Nephron (organoid): ENCODE results near the gene PGAM2.

Source experiments
- H3K27ac Mint-ChIP-seq, 3 experiments: 2 replicates each; pipeline ENCODE4 v1.8.0; 2020; ENCODE audit warnings: mixed read lengths in 3 of 3, mild to moderate bottlenecking in 2 of 3, moderate library complexity in 1 of 3
- H3K27me3 Mint-ChIP-seq: 2 replicates; pipeline ENCODE4 v1.8.0; 2021; ENCODE audit warnings: low read depth, mild to moderate bottlenecking, moderate library complexity, mixed read lengths
- H3K36me3 Mint-ChIP-seq: 2 replicates; pipeline ENCODE4 v1.8.0; 2020; ENCODE audit warnings: low read depth, mixed read lengths
- H3K4me1 Mint-ChIP-seq: 2 replicates; pipeline ENCODE4 v1.8.0; 2020; ENCODE audit warnings: mixed read lengths
- H3K4me3 Mint-ChIP-seq, 3 experiments: 2 replicates each; pipeline ENCODE4 v1.8.0; 2020; ENCODE audit warnings: mild to moderate bottlenecking in 3 of 3, mixed read lengths in 3 of 3, moderate library complexity in 2 of 3
- H3K9me3 Mint-ChIP-seq: 2 replicates; pipeline ENCODE4 v1.8.0; 2020; ENCODE audit warnings: mixed read lengths
- TF ChIP-seq, protein P1 (sequence below), 3 experiments: fragments of 200-600 bp; sonication (generic); IDR thresholded peaks; one replicate each; pipeline ENCODE4 v1.5.0; 2021; ENCODE audit warnings: antibody characterized with exemption in 3 of 3; ENCODE audit not compliant: unreplicated experiment in 3 of 3

The PGAM2 gene

DNA sequence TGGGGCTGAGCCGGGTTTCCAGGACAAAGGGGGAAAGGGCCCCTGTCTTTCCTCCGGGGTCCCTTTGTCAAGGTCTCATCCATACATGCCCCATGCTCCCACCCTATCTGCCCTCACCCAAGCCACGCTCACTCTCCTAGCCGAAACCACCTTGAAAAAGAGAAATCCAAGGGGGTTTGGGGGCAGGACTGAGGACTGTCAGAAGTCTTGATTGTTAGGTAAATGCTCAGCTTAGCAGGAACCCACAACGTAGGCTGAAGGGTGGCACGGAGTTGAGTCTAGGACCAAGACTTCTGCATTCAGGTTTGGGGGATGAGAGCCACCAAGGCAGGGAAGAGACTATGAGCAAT lies 719 bp upstream of the PGAM2 start:
- TF ChIP-seq, protein P1, sequence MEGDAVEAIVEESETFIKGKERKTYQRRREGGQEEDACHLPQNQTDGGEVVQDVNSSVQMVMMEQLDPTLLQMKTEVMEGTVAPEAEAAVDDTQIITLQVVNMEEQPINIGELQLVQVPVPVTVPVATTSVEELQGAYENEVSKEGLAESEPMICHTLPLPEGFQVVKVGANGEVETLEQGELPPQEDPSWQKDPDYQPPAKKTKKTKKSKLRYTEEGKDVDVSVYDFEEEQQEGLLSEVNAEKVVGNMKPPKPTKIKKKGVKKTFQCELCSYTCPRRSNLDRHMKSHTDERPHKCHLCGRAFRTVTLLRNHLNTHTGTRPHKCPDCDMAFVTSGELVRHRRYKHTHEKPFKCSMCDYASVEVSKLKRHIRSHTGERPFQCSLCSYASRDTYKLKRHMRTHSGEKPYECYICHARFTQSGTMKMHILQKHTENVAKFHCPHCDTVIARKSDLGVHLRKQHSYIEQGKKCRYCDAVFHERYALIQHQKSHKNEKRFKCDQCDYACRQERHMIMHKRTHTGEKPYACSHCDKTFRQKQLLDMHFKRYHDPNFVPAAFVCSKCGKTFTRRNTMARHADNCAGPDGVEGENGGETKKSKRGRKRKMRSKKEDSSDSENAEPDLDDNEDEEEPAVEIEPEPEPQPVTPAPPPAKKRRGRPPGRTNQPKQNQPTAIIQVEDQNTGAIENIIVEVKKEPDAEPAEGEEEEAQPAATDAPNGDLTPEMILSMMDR (IDR thresholded peaks at IDR 0.05; ENCODE audit: unreplicated experiment in 3 of 3): no peak
- H3K9me3 Mint-ChIP-seq: no peaks in the 10 kb centered on the region
- H3K4me1 Mint-ChIP-seq: peaks cover 31% of the 10 kb centered on the region
- peaks cover 10% of the 10 kb centered on the region for H3K36me3 Mint-ChIP-seq
- H3K27ac Mint-ChIP-seq: peak overlapping the region in 1 of 3 experiments; percentile 53
- H3K4me3 Mint-ChIP-seq: no peak overlapping the region
- peaks cover 4% of the 10 kb centered on the region for H3K27me3 Mint-ChIP-seq

DNA sequence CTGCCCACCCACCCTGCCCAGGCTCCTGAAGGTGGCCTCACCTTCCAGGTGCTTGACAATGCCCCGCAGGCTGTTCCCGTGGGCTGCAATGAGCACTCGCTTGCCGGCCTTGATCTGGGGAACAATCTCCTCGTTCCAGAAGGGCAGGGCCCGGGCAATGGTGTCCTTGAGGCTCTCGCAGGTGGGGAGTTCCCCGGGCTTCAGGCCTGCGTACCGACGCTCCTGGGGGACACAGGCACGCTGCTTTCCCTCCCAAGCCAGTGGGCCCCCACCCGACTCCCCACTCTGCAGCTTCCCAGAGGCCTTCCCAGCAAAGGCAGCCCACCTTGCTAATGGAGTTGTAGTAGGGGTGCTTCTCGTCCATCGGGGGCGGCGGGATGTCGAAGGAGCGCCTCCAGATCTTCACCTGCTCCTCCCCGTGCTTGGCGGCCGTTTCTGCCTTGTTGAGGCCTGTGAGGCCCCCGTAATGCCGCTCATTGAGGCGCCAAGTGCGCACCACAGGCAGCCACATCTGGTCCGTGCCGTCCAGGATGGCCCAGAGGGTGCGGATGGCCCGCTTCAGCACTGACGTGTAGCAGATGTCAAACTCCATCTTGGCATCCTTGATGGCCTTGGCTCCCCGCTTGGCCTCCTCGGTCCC lies 456 bp downstream of the PGAM2 start:
- H3K4me3 Mint-ChIP-seq: peak overlapping the region in 2 of 3 experiments; percentile 26 to 47
- no peaks in the 10 kb centered on the region for H3K9me3 Mint-ChIP-seq
- H3K27me3 Mint-ChIP-seq: peaks cover 4% of the 10 kb centered on the region

DNA sequence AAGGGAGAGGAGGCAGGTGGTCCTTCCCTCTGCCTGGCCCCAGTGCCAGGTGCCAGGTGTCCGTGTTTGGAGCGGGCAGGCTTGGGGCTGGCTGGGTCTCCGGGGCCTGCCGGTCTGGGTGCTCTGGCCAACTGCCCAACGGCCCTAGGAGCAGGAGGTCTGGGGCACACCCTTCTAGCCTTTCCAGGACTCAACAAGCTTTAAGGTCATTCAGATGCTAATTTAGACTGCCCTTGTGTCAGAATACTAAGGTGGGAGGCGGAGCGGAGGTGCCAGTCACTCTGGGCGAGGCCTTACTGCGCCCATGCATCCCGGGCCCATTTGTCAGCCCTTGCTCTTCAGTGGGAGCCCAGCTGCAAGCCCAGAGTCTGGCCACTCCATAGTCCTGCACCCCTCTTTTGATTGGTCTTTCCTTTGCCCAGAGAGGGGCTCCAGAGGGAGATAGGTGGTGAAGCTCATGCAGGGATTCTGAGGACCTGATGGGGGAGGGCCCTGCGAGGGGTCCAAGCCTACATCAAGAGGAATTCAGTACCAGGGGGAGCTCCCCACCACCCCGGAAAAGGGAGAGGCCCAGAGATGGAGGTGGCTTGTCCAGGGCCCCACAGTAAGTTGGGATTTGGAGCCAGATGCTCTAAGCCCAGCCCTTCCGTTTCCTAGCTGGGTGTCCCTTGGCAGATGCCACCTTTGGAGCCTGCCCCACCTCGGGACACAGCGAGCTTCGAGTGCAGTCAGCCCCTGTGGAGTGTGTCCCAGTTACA lies 1.3 kb downstream of the PGAM2 start:
- Mint-ChIP-seq H3K36me3 (peaks cover 18% of the 10 kb centered on the region), H3K4me3 (no peak overlapping the region), H3K9me3 (no peaks in the 10 kb centered on the region), H3K4me1 (peaks cover 31% of the 10 kb centered on the region), H3K27me3 (peaks cover 4% of the 10 kb centered on the region), H3K27ac (no peak overlapping the region)
- TF ChIP-seq, protein P1 (IDR thresholded peaks at IDR 0.05; ENCODE audit: unreplicated experiment in 3 of 3): no peak

More for the DNA sequence above, 456 bp downstream of the PGAM2 start:
- TF ChIP-seq, protein P1 (IDR thresholded peaks at IDR 0.05; ENCODE audit: unreplicated experiment in 3 of 3): no peak
- Mint-ChIP-seq H3K27ac (no peak overlapping the region), H3K36me3 (peaks cover 16% of the 10 kb centered on the region), H3K4me1 (peaks cover 31% of the 10 kb centered on the region)

DNA sequence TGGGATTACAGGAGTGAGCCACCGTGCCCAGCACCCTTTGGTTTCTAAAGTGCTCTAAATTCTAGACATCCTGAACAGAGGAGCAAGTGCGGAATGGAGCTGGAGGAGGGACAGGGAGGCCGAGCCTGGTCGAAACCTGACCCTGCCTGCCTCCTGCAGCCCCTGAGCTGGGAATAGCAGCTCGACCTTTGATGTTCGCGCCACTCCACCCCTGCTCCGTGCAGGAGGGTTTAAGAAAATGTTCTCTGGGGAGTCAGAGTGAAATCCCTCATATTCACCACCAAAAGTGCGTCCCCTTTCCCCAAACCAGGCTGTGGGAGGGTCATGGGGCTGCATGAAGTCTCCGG lies 1.8 kb downstream of the PGAM2 start:
- TF ChIP-seq, protein P1 (IDR thresholded peaks at IDR 0.05; ENCODE audit: unreplicated experiment in 3 of 3): no peak
- Mint-ChIP-seq H3K4me1 (peaks cover 31% of the 10 kb centered on the region), H3K9me3 (no peaks in the 10 kb centered on the region), H3K27me3 (peaks cover 4% of the 10 kb centered on the region), H3K36me3 (peaks cover 24% of the 10 kb centered on the region), H3K27ac (no peak overlapping the region), H3K4me3 (no peak overlapping the region)

DNA sequence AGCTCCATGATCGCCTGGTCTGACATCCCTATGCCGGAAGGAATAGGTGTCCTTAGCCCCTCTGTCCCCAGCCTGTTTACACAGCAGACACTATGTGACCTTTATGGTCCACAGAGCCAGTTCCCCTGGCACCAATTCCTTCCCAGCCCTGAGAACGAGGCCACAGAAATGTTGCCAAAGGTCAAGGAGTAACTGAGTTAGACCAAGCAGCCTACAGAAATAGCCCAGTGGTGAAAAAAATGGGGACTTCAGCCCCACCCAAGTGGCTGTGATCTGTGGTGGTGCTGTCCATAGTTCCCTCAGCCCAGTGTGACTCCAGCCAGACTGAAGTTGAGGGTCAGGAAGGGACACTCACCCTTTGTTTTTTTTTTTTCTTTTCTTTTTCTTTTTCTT lies 2.5 kb downstream of the PGAM2 start:
- Mint-ChIP-seq H3K4me1 (peaks cover 28% of the 10 kb centered on the region), H3K27me3 (peaks cover 4% of the 10 kb centered on the region), H3K4me3 (no peak overlapping the region), H3K27ac (no peak overlapping the region), H3K9me3 (no peaks in the 10 kb centered on the region), H3K36me3 (peaks cover 29% of the 10 kb centered on the region)
- TF ChIP-seq, protein P1 (IDR thresholded peaks at IDR 0.05; ENCODE audit: unreplicated experiment in 3 of 3): no peak
